Activated effector memory CD4-positive, alpha-beta T cell treated with anti-CD3 and anti-CD28 coated beads, Interleukin-2, amount 50 U/mL, for 16 hours (primary cell): Measurements from ENCODE around the gene RBFOX1.
"Not testable (repeated sequence)": the region's sequence is repeated elsewhere in the genome, so short reads cannot be mapped to it uniquely, and the experiment has no call there.

Experiments used
- DNase-seq: peaks from one replicate; pipeline ENCODE4 v3.0.0-alpha.2; 2020

Gene RBFOX1

GRCh38 chr16:7487574-7488323 lies 155.1 kb downstream of the RBFOX1 start:
- no peak for DNase-seq

- no peak for DNase-seq
These were observed 159.5 kb downstream of the RBFOX1 start for GRCh38 chr16:7492122-7492521.

GRCh38 chr16:7493133-7493532 lies 160.5 kb downstream of the RBFOX1 start:
- no peak for DNase-seq

DNA sequence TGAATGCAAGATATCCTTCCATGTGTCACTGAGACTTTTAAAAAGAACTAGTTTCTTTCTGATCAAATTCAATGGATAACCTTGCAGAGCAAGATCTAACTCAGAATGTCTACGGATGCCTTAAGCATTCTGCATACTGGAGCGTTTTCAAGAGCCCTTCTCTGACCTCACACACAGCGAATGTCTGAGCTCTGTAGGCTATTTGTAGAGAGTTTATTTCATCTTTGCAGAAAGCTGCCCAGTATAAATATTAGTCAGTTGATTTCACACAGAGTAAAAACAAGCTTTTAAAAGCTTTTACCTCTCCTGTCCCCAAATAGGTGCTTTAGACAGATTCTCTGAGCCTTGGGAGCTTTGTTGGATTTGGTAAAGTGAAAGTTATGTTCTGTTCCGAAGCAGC lies 165.0 kb downstream of the RBFOX1 start:
- DNase-seq, result no peak

- DNase-seq, result no peak
These were observed 169.2 kb downstream of the RBFOX1 start for GRCh38 chr16:7501868-7502267.

- not testable (repeated sequence) for DNase-seq
These were observed 170.0 kb downstream of the RBFOX1 start for GRCh38 chr16:7502591-7503157.

- DNase-seq, result no peak
These were observed 171.0 kb downstream of the RBFOX1 start for GRCh38 chr16:7503666-7504065.

DNA sequence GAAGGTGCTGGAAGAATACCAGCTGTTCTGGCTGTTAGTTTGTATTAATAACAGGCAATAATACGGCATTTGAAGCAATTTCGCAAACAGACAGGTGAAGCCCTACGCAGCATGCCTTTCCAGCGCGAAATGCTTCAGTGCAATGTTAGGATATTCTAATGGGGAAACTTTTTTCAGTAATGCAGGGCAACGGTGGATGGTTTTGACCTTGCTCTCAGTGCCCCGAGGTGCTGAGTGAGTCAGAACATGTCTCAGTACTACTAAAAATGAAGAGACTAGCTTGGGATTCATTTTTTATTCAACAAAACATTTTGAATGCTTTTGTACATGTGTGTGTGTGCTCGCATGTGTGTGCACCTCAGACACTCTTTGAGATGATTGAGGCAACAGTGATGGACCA lies 172.2 kb downstream of the RBFOX1 start:
- no peak for DNase-seq

DNA sequence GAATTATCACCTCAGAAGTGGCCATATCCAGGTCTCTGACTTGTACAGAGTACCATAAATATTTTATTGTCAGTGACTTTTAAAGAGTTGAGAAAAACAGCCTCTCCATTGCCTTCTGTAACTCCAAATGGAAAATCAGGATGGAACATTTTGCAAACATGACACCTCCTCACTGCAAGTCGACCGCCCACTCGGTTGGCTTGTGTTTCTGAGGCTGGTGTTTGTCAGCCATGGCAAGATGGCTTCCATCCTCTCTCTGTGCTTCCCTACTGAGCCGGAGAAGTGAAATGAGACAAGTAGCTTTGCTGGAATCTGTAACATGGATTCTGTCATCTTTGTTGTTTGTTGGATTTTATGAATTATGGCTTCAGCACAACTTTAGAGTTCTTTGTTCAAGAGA lies 172.8 kb downstream of the RBFOX1 start:
- no peak for DNase-seq

DNA sequence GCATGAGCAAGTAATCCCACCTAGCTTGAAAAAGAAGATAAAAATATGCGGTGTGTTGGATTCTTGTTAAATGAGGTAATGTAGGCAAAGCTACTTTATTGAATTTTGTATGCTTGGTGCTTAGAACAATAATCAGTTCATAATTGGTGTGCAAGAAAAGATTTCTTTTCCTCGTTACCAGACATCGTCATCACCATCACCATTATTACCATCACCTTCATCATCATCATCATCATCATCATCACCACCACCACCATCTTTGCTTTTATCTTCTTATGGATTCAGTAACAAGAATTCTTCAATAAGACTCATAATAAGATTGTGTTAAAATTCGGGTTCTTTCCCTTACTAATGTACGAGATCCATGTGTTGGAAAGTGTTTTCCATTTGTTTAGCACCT lies 173.7 kb downstream of the RBFOX1 start:
- no peak for DNase-seq

- no peak for DNase-seq
These were observed 176.0 kb downstream of the RBFOX1 start for GRCh38 chr16:7508656-7509055.

DNA sequence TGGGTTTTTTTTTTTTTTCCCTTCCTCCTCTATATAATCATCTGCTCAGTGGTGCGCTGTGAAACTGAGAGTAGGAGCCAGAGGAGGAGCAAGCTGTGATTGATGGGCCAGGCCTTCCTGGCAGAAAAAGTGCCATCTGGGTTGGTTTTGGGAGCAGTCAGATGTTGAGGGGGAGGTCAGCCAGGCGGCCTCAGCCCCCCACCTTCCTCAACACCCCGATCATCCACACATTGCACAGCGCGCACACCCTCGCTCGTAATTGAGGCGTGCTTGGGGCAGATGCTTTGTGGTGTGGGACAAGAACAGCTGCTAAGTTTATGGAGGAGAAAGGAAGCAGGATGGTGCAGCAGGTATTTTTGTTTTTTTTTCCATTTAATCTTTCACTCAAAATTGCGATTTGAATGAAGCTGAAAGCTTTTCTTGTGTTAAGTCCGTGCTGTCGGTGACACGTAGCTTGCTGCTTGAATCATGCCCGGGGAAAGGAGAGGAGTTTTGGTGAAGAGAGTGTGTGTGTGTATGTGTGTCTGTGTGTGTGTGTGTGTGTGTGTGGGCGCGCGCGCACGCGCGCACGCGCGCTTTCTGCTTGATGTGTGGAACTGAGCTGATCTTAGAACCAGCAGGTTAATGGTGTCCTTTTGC lies 177.4 kb downstream of the RBFOX1 start:
- DNase-seq, result no peak

GRCh38 chr16:7511549-7512260 lies 179.1 kb downstream of the RBFOX1 start:
- DNase-seq, result no peak

DNA sequence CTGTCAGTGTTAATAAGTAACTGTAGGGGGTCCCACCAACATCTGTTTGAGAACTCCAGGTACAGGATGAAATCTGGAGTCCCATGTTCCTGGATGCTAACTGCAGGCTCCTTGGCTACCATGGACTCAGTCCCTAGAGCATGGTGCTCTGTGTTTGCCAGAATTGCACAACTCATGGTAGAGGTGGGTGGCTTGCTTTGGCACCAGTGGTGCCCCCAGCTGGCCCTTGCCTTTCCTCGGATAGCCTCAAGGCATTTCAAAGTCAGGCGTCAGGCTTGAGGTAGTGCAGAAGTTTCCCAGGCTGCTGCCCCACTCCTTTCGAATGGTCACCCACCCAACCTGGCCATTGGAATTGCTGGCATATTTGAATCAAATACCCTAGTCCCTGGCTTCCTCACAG lies 179.9 kb downstream of the RBFOX1 start:
- DNase-seq, result no peak

DNA sequence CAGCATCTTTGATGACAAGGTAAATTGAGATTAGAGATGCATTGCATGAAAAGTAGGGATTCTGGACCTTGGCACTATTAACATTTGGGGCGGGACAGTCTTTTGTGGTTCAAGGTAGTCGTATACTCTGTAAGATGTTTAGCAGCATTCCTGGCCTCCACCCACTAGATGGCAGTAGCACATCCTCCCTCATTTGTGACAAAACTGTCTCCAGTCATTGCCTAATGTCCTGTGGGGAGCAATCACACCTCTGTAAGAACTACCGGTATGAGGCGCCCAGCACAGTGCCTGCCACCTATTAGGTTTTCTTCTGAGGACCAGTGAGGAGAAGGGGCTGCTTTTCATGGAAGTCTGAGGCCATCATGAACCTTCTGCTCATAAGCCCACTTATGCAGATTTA lies 180.8 kb downstream of the RBFOX1 start:
- DNase-seq, result no peak

DNA sequence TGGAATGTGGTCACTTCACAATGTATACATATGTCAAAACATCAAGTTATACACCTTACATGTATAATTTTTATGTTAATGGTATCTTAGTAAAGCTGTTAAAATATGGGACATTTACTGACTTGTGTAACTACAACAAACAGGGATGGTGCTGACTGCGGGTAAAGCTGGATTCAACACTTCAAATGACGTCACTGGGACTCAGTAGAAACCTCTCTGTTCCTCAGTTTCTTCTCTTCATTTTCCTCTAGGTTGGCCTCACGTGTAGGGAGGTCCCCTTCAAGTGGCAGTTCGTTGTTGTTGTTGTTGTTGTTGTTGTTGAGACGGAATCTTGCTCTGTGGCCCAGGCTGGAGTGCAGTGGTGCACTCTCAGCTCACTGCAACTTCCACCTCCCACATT lies 182.9 kb downstream of the RBFOX1 start:
- no peak for DNase-seq

DNA sequence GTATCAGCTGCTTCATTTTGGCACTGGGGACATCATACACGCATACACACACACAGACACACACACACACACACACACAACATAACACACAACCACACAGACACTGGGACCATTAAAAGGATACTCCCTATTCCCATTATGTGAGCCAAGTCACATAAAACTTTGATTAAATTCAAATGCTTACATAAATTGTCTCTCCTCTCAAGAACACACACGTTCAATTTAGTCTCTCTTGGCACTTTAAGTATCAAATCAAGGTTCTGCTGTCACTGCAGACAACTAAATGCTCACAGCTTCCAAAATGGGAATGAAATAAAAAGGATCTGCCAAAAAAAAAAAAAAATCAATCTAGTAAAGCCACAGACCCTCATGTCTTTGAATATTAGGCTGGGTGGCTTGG lies 184.9 kb downstream of the RBFOX1 start:
- DNase-seq, result no peak

DNA sequence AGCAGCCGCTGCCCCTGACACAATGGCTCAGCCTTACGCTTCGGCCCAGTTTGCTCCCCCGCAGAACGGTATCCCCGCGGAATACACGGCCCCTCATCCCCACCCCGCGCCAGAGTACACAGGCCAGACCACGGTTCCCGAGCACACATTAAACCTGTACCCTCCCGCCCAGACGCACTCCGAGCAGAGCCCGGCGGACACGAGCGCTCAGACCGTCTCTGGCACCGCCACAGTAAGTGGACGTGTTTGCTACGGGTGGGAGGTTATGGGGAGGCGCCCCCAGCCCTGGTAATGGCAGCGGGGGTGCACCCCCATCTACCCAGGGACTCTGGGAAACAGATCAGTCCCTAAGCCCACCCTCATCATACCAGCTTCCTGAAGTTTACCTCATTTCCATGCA lies 185.5 kb downstream of the RBFOX1 start:
- no peak for DNase-seq

- no peak for DNase-seq
These were observed 189.2 kb downstream of the RBFOX1 start for GRCh38 chr16:7521834-7522233.

DNA sequence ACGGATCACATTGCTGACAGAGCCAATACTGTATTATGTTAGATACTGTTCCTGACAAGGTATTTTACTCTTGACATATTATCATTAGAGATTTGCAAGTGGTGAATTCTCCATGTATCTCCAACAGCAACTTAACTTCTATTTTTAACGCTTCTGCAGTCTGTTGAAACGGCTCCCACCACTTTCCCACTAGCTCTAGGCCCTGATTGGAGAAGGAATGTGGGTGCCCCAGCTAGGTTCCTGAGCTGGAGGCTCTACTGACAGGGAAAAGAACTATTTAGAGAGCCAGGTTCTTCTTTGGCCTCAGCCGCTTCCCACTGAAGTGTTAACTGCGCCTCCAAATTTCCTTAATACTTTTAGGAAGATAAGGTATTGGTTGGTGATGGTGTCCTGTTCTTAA lies 191.8 kb downstream of the RBFOX1 start:
- no peak for DNase-seq

DNA sequence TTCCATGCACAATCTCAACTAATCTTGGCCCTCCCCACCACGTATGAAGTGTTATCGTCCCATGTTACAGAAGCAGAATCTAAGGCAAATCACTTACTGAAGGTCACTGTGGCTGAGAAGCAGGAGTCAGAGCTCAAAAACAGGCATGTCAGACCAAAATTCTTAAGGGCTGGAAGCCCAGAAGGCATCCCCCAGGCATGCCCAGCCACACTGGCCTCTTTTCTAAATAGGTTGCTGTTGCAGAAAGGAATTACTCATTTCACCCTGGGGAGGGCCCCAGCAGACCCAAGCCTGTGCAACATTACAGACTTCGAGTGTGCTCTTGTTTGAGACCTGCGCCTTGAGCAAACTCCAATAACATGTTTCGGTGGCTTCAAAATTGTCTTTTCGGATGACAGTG lies 194.1 kb downstream of the RBFOX1 start:
- no peak for DNase-seq

DNA sequence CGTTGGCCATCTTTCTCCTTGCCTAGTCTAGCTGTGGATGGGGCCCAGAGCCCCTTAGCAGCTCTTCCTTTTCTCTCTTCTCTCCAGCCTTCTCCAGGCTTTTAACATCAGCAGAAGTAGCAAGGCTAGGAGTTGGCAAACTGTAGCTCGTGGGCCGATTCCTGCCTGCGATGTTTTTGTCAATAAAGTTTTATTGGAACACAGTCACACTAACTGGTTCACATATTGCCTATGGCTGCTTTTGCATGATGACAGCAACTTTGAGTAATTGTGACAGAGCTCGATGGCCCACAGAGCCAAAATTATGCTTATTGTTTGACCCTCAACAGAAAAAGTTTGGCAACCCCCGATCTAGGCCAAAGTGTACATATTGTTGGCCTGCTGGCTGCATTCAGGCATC lies 199.9 kb downstream of the RBFOX1 start:
- DNase-seq, result no peak

- no peak for DNase-seq
These were observed 202.1 kb downstream of the RBFOX1 start for GRCh38 chr16:7534749-7535148.

DNA sequence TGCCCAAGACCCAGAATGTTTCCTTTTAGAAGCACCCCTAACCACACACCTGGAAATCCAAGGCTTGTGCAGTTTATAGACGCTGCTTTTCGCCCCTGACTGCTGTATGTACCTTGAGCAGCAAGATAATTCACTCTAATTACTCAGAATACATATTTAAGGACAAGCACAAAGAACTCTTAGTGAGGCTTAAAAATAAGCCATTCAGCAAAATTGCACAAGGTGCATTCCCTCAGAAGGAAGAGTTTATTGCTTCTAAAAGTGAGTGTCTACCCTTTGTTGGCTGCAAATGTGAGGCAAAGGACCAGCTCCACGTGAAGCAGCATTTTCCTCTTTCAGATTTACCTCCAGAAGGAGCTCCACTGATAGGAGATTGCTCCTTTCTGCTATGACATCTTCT lies 208.4 kb downstream of the RBFOX1 start:
- DNase-seq, result no peak
